ENCODE data around the gene GPAT3. TPM values are rescaled to one million over a fixed set of nuclear protein-coding genes. Genes with fewer than 3 reads are reported as not detected.

Gene GPAT3
- total and polyA plus RNA-seq, 4 donors, result 0.90 to 8.9 (median 6.3) TPM

DNA sequence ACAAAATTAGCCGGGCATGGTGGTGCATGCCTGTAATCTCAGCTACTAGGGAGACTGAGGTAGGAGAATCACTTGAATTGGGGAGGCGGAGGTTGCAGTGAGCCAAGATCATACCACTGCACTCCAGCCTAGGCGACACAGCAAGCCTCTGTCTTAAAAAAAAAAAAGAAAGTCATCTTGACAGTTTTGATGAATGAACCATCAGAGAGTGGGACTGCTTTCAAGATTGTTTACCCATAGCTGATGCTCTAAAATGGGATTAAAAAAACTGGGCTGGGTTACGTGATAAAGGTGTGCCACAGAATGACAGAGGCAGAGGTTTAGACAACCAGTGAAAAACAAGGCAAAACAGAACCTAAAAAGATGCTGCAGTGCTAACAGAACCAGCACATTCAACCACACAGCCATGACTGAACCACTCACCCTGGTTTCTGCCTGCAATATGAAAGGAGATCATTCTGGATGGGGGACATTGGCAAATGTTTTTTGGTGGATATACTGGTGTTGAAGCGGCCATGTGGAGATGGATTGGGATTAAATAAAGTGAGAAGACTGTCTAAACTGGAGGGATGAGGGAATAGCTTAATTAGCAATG lies 22.2 kb downstream of the GPAT3 start:
- H3K36me3 ChIP-seq (ENCODE audit: control insufficient read depth in 1 of 2, insufficient read depth in 2 of 2, low read length in 1 of 2), result no peaks in the 10 kb centered on the region
- ATAC-seq (ENCODE audit: low FRiP score) (no peak), DNase-seq (no peak)
- intact Hi-C loops (cut with DNase I), result no loop called here
- H3K4me1 ChIP-seq (ENCODE audit: control insufficient read depth in 1 of 2, insufficient read depth in 2 of 2, low read length in 2 of 2), result no peaks in the 10 kb centered on the region
- H3K4me3 ChIP-seq (ENCODE audit: low read length in 2 of 2), result no peak overlapping the region
- H3K27me3 ChIP-seq (ENCODE audit: control insufficient read depth in 1 of 2, insufficient read depth in 2 of 2, low read length in 1 of 2), result no peaks in the 10 kb centered on the region
- no peak overlapping the region for H3K27ac ChIP-seq (ENCODE audit: low read depth in 1 of 2, low read length in 2 of 2)
- no peaks in the 10 kb centered on the region for H3K9me3 ChIP-seq (ENCODE audit: control insufficient read depth, low read length)
- WGBS, 2 donors, result 77 to 80% methylated on average over 5 of the region's 5 CpGs

DNA sequence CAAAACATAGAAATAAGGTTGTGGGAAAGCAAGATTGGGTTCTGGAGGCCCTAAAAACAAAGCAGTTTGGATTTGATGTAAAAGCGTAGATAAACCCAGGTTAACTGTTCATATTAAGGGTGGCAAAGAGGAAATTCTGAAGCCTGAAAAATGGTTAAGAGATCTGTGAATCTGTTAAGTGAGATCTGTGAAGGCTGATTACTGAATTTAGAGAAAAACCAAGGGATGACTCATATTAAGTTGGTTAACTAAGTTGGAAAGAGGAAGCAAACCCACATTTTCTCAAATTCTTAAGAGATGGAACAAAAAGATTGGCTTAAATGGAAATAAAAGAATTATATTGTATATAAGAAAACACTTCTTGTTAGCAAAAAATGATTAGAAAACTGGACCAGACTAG lies 22.8 kb downstream of the GPAT3 start:
- Histone ChIP-seq H3K4me1 (ENCODE audit: control insufficient read depth in 1 of 2, insufficient read depth in 2 of 2, low read length in 2 of 2) (no peaks in the 10 kb centered on the region), H3K36me3 (ENCODE audit: control insufficient read depth in 1 of 2, insufficient read depth in 2 of 2, low read length in 1 of 2) (no peaks in the 10 kb centered on the region), H3K4me3 (ENCODE audit: low read length in 2 of 2) (no peak overlapping the region), H3K27ac (ENCODE audit: low read depth in 1 of 2, low read length in 2 of 2) (no peak overlapping the region), H3K9me3 (ENCODE audit: control insufficient read depth, low read length) (no peaks in the 10 kb centered on the region), H3K27me3 (ENCODE audit: control insufficient read depth in 1 of 2, insufficient read depth in 2 of 2, low read length in 1 of 2) (no peaks in the 10 kb centered on the region)
- intact Hi-C loops (cut with DNase I), result no loop called here
- DNase-seq, result no peak
- WGBS, 2 donors, result 40 to 72% methylated on average over 1 of the region's 1 CpG
- no peak for ATAC-seq (ENCODE audit: low FRiP score)

DNA sequence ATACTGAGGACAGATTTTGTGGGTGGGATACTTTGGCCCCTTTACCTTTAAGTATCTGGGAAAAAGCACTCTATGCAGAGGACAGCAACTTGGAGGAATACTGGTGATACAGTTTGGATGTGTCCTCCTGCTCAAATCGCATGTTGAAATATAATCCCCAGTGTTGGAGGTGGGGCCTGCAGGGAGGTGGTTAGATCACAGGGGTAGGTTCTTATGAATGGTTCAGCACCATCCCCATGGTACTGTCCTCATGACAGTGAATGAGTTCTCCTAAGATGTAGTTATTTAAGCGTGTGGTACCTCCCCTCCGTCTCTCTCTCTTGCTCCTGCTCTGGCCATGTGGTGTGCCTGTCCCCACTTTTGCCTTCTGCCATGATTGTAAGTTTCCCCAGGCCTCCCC lies 24.6 kb downstream of the GPAT3 start:
- 85 to 86% methylated on average over 3 of the region's 3 CpGs for WGBS, 2 donors
- DNase-seq (no peak), ATAC-seq (ENCODE audit: low FRiP score) (no peak)
- Histone ChIP-seq H3K27me3 (ENCODE audit: control insufficient read depth in 1 of 2, insufficient read depth in 2 of 2, low read length in 1 of 2) (no peaks in the 10 kb centered on the region), H3K36me3 (ENCODE audit: control insufficient read depth in 1 of 2, insufficient read depth in 2 of 2, low read length in 1 of 2) (no peaks in the 10 kb centered on the region), H3K27ac (ENCODE audit: low read depth in 1 of 2, low read length in 2 of 2) (no peak overlapping the region), H3K4me3 (ENCODE audit: low read length in 2 of 2) (no peak overlapping the region), H3K4me1 (ENCODE audit: control insufficient read depth in 1 of 2, insufficient read depth in 2 of 2, low read length in 2 of 2) (no peaks in the 10 kb centered on the region), H3K9me3 (ENCODE audit: control insufficient read depth, low read length) (no peaks in the 10 kb centered on the region)
- intact Hi-C loops (cut with DNase I), result no loop called here

DNA sequence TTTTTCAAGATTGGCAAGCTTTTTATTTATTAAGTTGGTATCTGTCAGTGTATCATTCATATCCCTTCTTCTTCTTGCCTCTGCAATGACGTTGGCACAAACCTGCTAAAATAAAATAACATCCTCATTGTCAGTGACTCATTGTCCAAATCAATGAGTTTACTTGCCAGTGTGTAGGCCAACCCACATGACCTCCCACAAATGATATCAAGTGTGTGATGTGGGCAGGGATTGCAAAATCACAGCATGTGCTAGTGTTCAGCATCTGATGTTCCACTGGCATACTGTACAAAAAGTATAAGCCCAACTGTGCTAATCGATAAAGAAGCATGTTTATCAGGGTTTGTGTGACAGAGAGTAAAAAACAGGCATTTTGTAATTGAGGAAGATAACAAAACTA lies 25.5 kb downstream of the GPAT3 start:
- ATAC-seq (ENCODE audit: low FRiP score), result no peak
- Histone ChIP-seq H3K27ac (ENCODE audit: low read depth in 1 of 2, low read length in 2 of 2) (no peak overlapping the region), H3K9me3 (ENCODE audit: control insufficient read depth, low read length) (no peaks in the 10 kb centered on the region), H3K36me3 (ENCODE audit: control insufficient read depth in 1 of 2, insufficient read depth in 2 of 2, low read length in 1 of 2) (no peaks in the 10 kb centered on the region), H3K4me3 (ENCODE audit: low read length in 2 of 2) (no peak overlapping the region), H3K27me3 (ENCODE audit: control insufficient read depth in 1 of 2, insufficient read depth in 2 of 2, low read length in 1 of 2) (no peaks in the 10 kb centered on the region), H3K4me1 (ENCODE audit: control insufficient read depth in 1 of 2, insufficient read depth in 2 of 2, low read length in 2 of 2) (no peaks in the 10 kb centered on the region)
- intact Hi-C loops (cut with DNase I), result no loop called here
- DNase-seq, result no peak
- 61 to 62% methylated on average over 2 of the region's 2 CpGs for WGBS, 2 donors

DNA sequence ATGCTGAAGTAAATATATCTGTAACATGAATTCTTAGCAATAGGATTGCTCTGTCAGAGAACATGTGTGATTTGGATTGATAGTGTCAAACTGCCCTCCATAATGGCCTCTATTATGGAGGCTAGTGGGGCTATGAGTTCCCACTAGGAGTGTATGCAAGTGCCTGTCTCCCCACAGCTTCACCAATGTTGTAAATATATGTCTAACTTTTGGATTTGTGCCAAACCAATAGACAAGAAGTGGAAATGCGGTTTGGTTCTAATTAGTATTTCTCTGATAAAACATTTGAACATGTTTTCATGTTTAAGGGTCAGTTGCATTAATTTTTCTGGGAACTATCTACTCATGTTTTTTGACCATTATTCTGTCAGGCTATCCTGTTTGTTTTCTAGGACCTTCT lies 28.1 kb downstream of the GPAT3 start:
- 64 to 69% methylated on average over 1 of the region's 1 CpG for WGBS, 2 donors
- Histone ChIP-seq H3K27me3 (ENCODE audit: control insufficient read depth in 1 of 2, insufficient read depth in 2 of 2, low read length in 1 of 2) (no peaks in the 10 kb centered on the region), H3K27ac (ENCODE audit: low read depth in 1 of 2, low read length in 2 of 2) (no peak overlapping the region), H3K4me3 (ENCODE audit: low read length in 2 of 2) (no peak overlapping the region), H3K9me3 (ENCODE audit: control insufficient read depth, low read length) (no peaks in the 10 kb centered on the region), H3K4me1 (ENCODE audit: control insufficient read depth in 1 of 2, insufficient read depth in 2 of 2, low read length in 2 of 2) (no peaks in the 10 kb centered on the region), H3K36me3 (ENCODE audit: control insufficient read depth in 1 of 2, insufficient read depth in 2 of 2, low read length in 1 of 2) (no peaks in the 10 kb centered on the region)
- DNase-seq (no peak), ATAC-seq (ENCODE audit: low FRiP score) (no peak)
- intact Hi-C loops (cut with DNase I), result no loop called here

DNA sequence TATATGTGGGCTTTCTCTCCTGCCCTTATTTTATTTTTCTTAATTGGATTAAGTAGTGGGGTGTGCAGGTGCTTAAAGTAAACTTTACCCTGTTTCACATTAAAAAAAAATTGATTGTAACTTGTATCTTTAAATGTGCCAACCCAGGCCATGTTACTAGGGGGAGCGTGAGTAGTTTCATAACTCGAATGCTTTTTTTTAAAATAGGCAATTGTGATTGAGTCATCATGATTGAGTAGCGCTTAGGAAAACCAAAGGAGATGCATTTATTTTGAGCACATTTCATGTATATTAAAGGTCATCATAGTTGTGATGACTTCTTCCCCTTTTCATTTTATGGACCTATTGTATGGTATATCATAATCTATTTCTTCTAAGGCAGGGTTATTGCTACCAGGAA lies 32.2 kb downstream of the GPAT3 start:
- WGBS, 2 donors, result 85 to 87% methylated on average over 3 of the region's 3 CpGs
- DNase-seq, result no peak
- no peak overlapping the region for H3K4me3 ChIP-seq (ENCODE audit: low read length in 2 of 2)
- intact Hi-C loops (cut with DNase I), result no loop called here
- no peak overlapping the region for H3K27ac ChIP-seq (ENCODE audit: low read depth in 1 of 2, low read length in 2 of 2)
- no peaks in the 10 kb centered on the region for H3K9me3 ChIP-seq (ENCODE audit: control insufficient read depth, low read length)
- ATAC-seq (ENCODE audit: low FRiP score), result no peak
- no peaks in the 10 kb centered on the region for H3K27me3 ChIP-seq (ENCODE audit: control insufficient read depth in 1 of 2, insufficient read depth in 2 of 2, low read length in 1 of 2)
- no peaks in the 10 kb centered on the region for H3K36me3 ChIP-seq (ENCODE audit: control insufficient read depth in 1 of 2, insufficient read depth in 2 of 2, low read length in 1 of 2)
- no peaks in the 10 kb centered on the region for H3K4me1 ChIP-seq (ENCODE audit: control insufficient read depth in 1 of 2, insufficient read depth in 2 of 2, low read length in 2 of 2)

DNA sequence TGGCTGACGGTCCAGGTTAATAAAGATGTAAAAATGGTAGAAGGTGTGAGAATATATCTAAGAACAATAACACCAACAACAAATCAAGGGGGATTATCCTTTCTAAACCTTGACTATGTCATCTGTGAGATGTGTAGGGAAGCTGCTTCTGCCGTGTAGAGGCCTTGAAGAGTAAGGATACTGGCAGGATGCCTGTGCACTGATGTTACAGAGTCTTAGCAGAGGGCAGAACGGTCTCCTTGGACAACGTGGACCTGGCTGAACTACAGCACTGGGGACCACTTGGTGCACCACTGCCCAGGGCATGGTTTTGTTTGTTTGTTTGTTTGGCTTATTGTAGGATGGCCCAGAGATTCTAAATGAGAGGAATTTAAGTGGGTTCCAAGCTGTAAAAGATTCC lies 33.5 kb downstream of the GPAT3 start:
- Histone ChIP-seq H3K27ac (ENCODE audit: low read depth in 1 of 2, low read length in 2 of 2) (no peak overlapping the region), H3K4me1 (ENCODE audit: control insufficient read depth in 1 of 2, insufficient read depth in 2 of 2, low read length in 2 of 2) (no peaks in the 10 kb centered on the region), H3K4me3 (ENCODE audit: low read length in 2 of 2) (no peak overlapping the region), H3K36me3 (ENCODE audit: control insufficient read depth in 1 of 2, insufficient read depth in 2 of 2, low read length in 1 of 2) (no peaks in the 10 kb centered on the region), H3K9me3 (ENCODE audit: control insufficient read depth, low read length) (no peaks in the 10 kb centered on the region), H3K27me3 (ENCODE audit: control insufficient read depth in 1 of 2, insufficient read depth in 2 of 2, low read length in 1 of 2) (no peaks in the 10 kb centered on the region)
- no peak for ATAC-seq (ENCODE audit: low FRiP score)
- no peak for DNase-seq
- 63 to 66% methylated on average over 4 of the region's 4 CpGs for WGBS, 2 donors
- intact Hi-C loops (cut with DNase I), result no loop called here

DNA sequence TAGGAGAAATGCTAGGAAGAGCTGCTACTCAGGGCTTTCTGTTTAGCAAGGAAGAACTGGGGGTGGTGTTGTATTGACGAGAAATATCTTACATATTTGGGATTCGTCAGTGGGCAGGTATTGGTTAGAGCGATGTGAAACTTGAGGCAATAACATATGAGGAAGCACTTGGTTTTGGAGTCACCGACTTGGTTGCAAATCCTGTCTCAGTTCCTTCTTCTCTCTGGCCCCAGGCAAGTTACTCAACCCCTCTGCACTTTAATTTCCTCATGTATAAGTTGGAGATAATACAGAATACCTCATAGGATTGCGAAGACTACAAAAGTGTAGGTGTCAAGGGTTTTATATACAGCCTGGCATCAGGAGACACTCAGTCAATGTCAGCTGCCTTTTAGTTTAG lies 34.1 kb downstream of the GPAT3 start:
- no peaks in the 10 kb centered on the region for H3K27me3 ChIP-seq (ENCODE audit: control insufficient read depth in 1 of 2, insufficient read depth in 2 of 2, low read length in 1 of 2)
- no peak overlapping the region for H3K4me3 ChIP-seq (ENCODE audit: low read length in 2 of 2)
- ATAC-seq (ENCODE audit: low FRiP score) (no peak), DNase-seq (no peak)
- no peaks in the 10 kb centered on the region for H3K4me1 ChIP-seq (ENCODE audit: control insufficient read depth in 1 of 2, insufficient read depth in 2 of 2, low read length in 2 of 2)
- 78 to 85% methylated on average over 5 of the region's 5 CpGs for WGBS, 2 donors
- intact Hi-C loops (cut with DNase I), result no loop called here
- H3K36me3 ChIP-seq (ENCODE audit: control insufficient read depth in 1 of 2, insufficient read depth in 2 of 2, low read length in 1 of 2), result no peaks in the 10 kb centered on the region
- H3K9me3 ChIP-seq (ENCODE audit: control insufficient read depth, low read length), result no peaks in the 10 kb centered on the region
- no peak overlapping the region for H3K27ac ChIP-seq (ENCODE audit: low read depth in 1 of 2, low read length in 2 of 2)

DNA sequence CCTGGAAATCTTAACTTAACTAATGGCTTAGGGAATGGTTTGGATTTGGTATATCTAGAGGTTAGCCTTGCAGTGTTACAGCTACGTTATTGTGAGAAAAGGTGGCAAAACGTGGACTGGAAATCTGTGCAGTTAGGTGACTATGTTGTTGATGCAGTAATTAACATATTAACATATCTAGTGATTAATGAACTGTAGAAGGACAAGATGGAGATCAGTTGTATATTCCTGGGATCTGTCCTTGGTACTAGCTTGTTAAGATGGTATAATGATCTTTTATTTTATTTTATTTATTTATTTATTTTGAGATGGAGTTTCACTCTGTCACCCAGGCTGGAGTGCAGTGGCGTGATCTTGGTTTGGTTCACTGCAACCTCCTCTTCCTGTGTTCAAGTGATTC lies 36.9 kb downstream of the GPAT3 start:
- Histone ChIP-seq H3K36me3 (ENCODE audit: control insufficient read depth in 1 of 2, insufficient read depth in 2 of 2, low read length in 1 of 2) (no peaks in the 10 kb centered on the region), H3K9me3 (ENCODE audit: control insufficient read depth, low read length) (no peaks in the 10 kb centered on the region), H3K27ac (ENCODE audit: low read depth in 1 of 2, low read length in 2 of 2) (no peak overlapping the region), H3K4me3 (ENCODE audit: low read length in 2 of 2) (no peak overlapping the region), H3K27me3 (ENCODE audit: control insufficient read depth in 1 of 2, insufficient read depth in 2 of 2, low read length in 1 of 2) (no peaks in the 10 kb centered on the region), H3K4me1 (ENCODE audit: control insufficient read depth in 1 of 2, insufficient read depth in 2 of 2, low read length in 2 of 2) (no peaks in the 10 kb centered on the region)
- DNase-seq (no peak), ATAC-seq (ENCODE audit: low FRiP score) (no peak)
- WGBS, 2 donors, result 73 to 81% methylated on average over 3 of the region's 3 CpGs
- intact Hi-C loops (cut with DNase I), result no loop called here
